ENCODE data around the gene FOXP4. TPM values are rescaled to one million over a fixed set of nuclear protein-coding genes. Genes with fewer than 3 reads are reported as not detected.

FOXP4 gene
- polyA plus RNA-seq, 2 of the 4 experiments (the other 2 are of a cell fraction): 2.6 to 14.2 TPM

GRCh38 chr6:41580690-41581089 is 34.5 kb downstream of the FOXP4 start:
- DNase-seq (ENCODE audit: low read depth in 1 of 2, low spot score in 1 of 2): no peak
- Histone ChIP-seq H3K4me3 (no peak overlapping the region), H3K4me2 (peak overlapping the region; percentile 77), H3K4me1 (peaks cover 92% of the 10 kb centered on the region), H3K27ac (peak overlapping the region; percentile 89 to 92), H3K9me3 (no peaks in the 10 kb centered on the region)
- TF ChIP-seq HOXA7 (CRISPR knock-in tag; IDR thresholded peaks at IDR 0.05): no peak
- TF ChIP-seq ZSCAN20 (CRISPR knock-in tag; IDR thresholded peaks at IDR 0.05): no peak
- no peak for TF ChIP-seq NFE2L2 (conservative IDR thresholded peaks at IDR 0.05; ENCODE audit: low read length)
- no peak for TF ChIP-seq HDAC2 (IDR thresholded peaks at IDR 0.05)
- TF ChIP-seq CEBPB (IDR thresholded peaks at IDR 0.05): no peak
- no peak for TF ChIP-seq CHD4 (IDR thresholded peaks at IDR 0.05; ENCODE audit: borderline replicate concordance)
- TF ChIP-seq CBX2 (IDR thresholded peaks at IDR 0.05; ENCODE audit: borderline replicate concordance, low read depth): no peak
- WGBS (ENCODE audit: missing lambda C conversion rate): 75% methylated on average over 7 of the region's 7 CpGs
- CTCF ChIA-PET: interaction anchor here (1.0 to 2.8 kb wide), 5 partner anchors 10 to 213 kb away, joined by 3 to 10 read pairs (median 9); no protein-coding TSS in a partner anchor
- POLR2A ChIA-PET: no interaction called here
- no peak for ATAC-seq
- FAIRE-seq: no peak

GRCh38 chr6:41581381-41581991 is 35.3 kb downstream of the FOXP4 start:
- Histone ChIP-seq H3K4me1 (peaks cover 84% of the 10 kb centered on the region), H3K9me3 (no peaks in the 10 kb centered on the region), H3K4me2 (peak overlapping the region; percentile 77), H3K27ac (peak overlapping the region; percentile 89 to 92), H3K4me3 (no peak overlapping the region)
- POLR2A ChIA-PET: no interaction called here
- ATAC-seq (peak; percentile 69 to 83), FAIRE-seq (no peak), DNase-seq (ENCODE audit: low read depth in 1 of 2, low spot score in 1 of 2) (peak; percentile 81 to 82)
- CTCF ChIA-PET: interaction anchor here (0.9 to 2.8 kb wide), 8 partner anchors 8 to 214 kb away, joined by 3 to 10 read pairs (median 5); no protein-coding TSS in a partner anchor
- WGBS (ENCODE audit: missing lambda C conversion rate): 6% methylated on average over 8 of the region's 12 CpGs
- no peak for TF ChIP-seq HMGXB4 (CRISPR knock-in tag; IDR thresholded peaks at IDR 0.05; ENCODE audit: borderline replicate concordance)
- TF ChIP-seq HOXB13 (CRISPR knock-in tag; IDR thresholded peaks at IDR 0.05; ENCODE audit: low read depth): no peak
- TF ChIP-seq JUNB (IDR thresholded peaks at IDR 0.05): peak; percentile 42; the same call in 1 of the 2 replicates
- TF ChIP-seq ZNF302 (CRISPR knock-in tag; IDR thresholded peaks at IDR 0.05): no peak
- no peak for TF ChIP-seq USF2 (IDR thresholded peaks at IDR 0.05)
- no peak for TF ChIP-seq REST (IDR thresholded peaks at IDR 0.05)
- TF ChIP-seq MYC (IDR thresholded peaks at IDR 0.05; ENCODE audit: borderline replicate concordance, low read length): no peak
- TF ChIP-seq HOXB5 (CRISPR knock-in tag; IDR thresholded peaks at IDR 0.05): no peak
- 0 out of 3 replicates have a peak, but pooled peaks have one; percentile 5 for TF ChIP-seq SMC3 (IDR thresholded peaks at IDR 0.05)
- TF ChIP-seq BCL3 (IDR thresholded peaks at IDR 0.05): no peak
- TF ChIP-seq HDAC2 (IDR thresholded peaks at IDR 0.05): no peak
- no peak for TF ChIP-seq TFCP2L1 (CRISPR knock-in tag; IDR thresholded peaks at IDR 0.05)
- TF ChIP-seq MAX (IDR thresholded peaks at IDR 0.05): no peak
- no peak for TF ChIP-seq ZSCAN20 (CRISPR knock-in tag; IDR thresholded peaks at IDR 0.05)
- no peak for TF ChIP-seq ELK1 (IDR thresholded peaks at IDR 0.05; ENCODE audit: low read depth, low read length)
- TF ChIP-seq E2F6 (IDR thresholded peaks at IDR 0.05; ENCODE audit: borderline replicate concordance, low read depth): no peak
- TF ChIP-seq EP300 (IDR thresholded peaks at IDR 0.05): peak in 1 of 2 experiments; percentile 49; a peak in 1 of 5 replicates
- TF ChIP-seq NFE2L2 (conservative IDR thresholded peaks at IDR 0.05; ENCODE audit: low read length): no peak
- no peak for TF ChIP-seq HOXA7 (CRISPR knock-in tag; IDR thresholded peaks at IDR 0.05)
- TF ChIP-seq MAFK (IDR thresholded peaks at IDR 0.05; ENCODE audit: partially characterized antibody): no peak
- no peak for TF ChIP-seq MAZ (IDR thresholded peaks at IDR 0.05; ENCODE audit: borderline replicate concordance, low read depth, low read length)
- peak; percentile 41 to 61; a peak in 2 of 5 replicates for TF ChIP-seq JUN (IDR thresholded peaks at IDR 0.05)
- TF ChIP-seq CHD4 (IDR thresholded peaks at IDR 0.05; ENCODE audit: borderline replicate concordance): no peak
- TF ChIP-seq FOSB (CRISPR knock-in tag; IDR thresholded peaks at IDR 0.05): no peak

Measured in A549 (cell line).